ENCODE data around the gene PABPN1. TPM values are rescaled to one million over a fixed set of nuclear protein-coding genes. Genes with fewer than 3 reads are reported as not detected.

Gene PABPN1
- polyA plus RNA-seq, 12 donors = 92.5 to 1,853 (median 109) TPM

DNA sequence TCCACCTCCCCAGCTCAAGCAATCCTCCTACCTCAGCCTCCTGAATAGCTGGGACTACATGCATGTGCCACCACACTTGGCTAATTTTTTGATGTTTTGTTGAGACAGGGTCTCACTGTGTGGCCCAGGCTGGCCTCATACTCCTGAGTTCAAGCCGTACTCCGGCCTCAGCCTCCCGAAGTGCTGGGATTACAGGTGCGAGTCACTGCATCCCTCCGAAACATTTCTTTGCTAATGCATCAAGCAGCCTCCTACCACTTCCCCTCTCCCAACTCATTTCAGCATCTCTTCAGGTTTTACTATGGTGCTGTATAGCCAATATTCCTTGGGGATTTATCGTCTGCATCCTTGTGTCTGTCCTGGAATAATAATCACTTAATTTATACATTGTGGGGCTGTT is 33.7 kb downstream of the PABPN1 start:
- no peak for DNase-seq

- no peak for DNase-seq
Observed at GRCh38 chr14:23355871-23356435, 34.7 kb downstream of the PABPN1 start.

GRCh38 chr14:23356662-23357061 is 35.4 kb downstream of the PABPN1 start:
- no peak for DNase-seq

- no peak for DNase-seq
Observed at GRCh38 chr14:23357261-23357660, 36.0 kb downstream of the PABPN1 start.

DNA sequence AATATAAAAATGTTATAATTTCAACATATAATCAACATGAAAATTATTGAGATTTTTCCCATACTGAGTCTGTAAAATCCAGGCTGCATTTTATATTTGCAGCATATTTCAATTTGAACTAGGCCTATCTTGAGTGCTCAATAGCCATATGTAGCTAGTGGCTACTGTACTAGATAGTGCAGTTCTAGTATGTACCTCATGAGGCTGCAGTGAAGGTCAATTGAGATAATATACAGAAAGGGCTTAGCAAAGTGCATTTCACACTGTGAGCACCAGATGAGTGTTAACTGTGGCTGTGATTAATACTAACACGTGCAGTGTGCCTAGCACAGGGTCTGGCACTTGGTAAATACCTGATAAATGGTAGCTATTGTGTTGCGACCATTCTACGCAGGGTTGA is 36.8 kb downstream of the PABPN1 start:
- DNase-seq = no peak

DNA sequence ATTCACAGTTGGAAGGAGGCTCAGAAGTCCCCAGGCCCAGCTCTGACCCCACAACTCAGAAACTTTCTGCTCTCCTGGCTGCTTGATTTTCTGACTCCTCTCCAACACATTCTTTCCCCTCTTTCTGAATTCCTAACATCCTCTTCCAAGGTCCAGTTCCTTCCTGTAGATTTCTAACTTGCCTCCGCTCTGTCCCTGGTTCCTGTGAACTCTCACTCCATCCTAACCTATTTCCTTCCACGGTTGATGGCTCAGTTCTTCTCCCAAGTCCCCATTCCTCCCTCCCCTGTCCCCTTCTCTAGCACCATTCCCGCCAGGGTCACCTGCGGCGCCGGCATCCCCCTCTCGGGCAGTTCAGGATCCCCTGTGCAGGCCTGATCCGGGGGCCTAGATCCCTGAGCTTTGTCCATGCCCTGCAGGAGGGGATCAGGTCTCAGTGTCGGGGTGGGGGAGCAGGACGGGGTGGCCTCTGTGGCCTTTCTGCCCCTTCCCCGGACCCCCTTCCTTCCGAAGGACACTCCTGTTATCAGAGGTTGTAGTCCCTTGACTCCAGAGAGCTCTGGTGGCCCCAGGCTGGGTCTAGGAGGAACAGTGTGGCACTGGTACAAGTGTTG is 37.4 kb downstream of the PABPN1 start:
- DNase-seq = no peak

DNA sequence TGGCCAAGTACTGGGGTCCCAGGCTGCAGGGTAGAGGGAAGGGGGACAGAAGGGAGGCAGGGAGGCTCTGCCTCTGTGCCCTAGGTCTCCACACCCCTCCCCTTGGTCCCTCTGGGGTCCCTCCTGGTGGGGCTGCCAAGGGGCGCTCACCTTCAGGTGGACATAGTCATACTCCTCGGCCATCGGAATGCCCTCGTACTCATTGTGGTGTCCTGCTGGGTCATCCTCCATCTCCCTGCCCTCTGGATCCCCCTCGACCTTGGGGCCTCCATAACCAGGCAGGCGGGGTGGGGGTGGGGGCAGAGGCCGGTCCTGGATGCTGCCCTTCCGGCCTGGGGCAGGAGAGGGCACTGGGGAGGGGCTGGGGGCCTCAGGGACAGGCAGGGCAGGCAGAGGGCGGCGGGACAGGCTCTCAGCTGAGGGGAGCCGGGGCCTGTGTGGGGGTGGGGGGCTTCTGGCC is 37.9 kb downstream of the PABPN1 start:
- no peak for DNase-seq

- no peak for DNase-seq
Observed at GRCh38 chr14:23359722-23360447, 38.6 kb downstream of the PABPN1 start.

DNA sequence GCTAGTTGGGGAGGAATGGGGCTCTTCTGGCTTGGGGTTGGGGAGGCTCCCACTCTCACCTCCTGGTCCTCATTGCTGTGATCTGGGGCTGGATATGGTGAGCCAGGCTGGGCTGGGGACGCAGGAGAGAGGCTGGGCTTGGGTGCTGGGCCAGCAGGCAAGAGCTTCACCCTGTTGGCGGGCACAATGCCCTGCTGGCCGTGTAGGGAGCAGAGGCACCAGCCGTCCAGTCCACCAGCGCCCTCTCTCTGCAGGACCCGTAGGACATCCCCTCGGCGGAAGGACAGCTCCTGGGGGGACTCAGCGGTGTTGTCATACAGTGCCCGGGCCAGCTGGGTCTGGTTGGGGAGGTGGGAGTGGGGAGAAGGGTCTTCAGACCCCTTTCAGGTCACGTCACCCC is 39.2 kb downstream of the PABPN1 start:
- DNase-seq = no peak

GRCh38 chr14:23361320-23361719 is 40.1 kb downstream of the PABPN1 start:
- DNase-seq = no peak

DNA sequence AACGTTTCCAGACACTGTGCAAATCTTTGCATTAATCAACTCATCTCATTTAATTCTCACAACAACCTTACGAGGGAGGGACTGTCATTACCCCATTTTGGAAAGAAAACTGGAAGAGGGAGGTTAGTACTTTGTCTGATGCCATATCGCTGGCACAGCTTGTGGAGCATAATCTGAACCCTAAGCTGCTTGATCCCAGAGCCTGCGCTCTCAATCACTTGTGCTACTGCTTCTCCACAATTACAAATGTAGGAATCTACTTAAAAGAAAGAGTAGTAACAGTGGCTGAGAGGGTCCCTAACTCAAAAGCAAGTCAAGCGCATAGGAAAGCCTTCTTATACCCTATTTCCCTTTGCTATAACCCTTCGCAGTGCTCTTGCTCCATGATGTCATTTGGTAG is 40.5 kb downstream of the PABPN1 start:
- DNase-seq = no peak

GRCh38 chr14:23362200-23362599 is 40.9 kb downstream of the PABPN1 start:
- DNase-seq = no peak

DNA sequence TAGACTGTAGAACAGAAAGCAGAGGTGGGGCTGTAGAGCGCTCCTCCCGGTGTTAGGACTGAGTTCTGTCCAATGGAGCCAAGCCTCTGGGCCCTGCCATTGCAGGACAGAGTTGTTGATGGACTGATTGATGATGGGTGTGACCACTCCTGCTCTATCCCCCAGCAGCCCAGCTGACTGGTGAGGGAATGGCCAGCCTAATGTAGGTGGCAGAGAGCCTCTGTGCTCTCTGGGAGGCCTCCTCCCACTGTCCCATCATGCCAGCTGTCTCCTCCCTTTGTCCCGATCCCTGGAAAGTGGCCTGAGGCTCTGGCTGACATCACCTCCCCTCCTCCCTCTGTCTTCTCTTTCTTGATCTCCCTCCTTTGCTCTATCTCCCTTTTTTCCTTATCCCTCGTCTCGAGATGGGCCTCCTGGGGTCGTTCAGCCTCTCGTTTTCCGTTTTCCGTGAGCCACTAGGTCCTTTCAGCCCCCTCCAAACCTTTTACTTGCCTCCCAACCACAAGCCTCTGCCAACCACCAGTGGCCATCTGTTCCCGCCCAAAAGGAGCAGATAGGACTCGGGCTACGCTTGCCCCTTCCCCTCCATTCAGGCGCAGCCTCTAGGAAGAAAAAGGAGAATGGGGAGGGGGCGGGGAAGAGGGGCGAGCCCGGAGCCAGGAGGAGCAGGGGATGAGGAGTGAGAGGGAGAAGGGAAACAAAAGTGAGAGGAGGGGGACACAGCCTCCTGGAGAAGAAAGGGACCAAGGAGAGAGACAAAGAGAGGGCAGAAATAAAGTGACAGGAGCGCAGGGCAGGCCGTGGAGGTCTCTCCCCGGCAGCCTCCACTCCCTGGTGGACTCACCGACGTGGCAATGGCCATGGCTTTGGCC is 43.1 kb downstream of the PABPN1 start:
- peak; percentile 74 for DNase-seq

DNA sequence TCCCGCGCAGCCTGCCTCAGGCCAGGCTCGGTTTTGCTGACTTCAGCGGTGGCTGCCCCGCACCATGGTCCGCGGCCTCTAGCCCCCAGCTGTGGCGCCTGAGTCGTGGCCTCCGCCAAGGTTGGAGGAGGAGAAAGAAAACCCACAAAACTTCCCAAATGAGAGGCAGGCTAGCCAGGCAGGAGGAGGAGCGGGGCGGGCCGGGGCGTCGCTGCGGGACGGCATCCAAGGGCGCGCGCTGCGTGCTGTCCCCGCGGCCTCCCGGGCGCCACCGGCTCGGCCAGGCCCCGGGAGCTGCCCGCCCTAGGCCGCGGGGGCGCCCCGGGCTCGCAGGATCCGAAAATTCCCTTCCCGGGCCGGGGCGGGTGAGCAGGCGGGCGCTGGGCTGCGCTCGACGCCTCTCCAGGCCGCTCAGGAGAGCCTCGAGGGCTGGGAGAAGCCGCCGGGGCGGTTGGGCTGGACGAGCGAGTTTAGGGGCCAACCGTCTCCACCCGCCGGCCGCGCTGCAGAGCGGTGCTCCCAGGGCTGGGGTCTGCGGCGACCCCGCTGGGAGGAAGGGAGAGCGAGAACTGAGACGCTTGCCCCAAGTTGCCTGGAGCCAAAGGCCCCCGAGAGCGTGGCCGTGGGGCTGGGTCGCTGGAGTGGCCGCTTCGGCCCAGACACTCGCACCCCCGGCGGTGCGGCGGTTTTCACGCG is 43.9 kb downstream of the PABPN1 start, which contains the start of gene EFS:
Gene EFS (minus strand): TSS at position 137 of the 696 bp plus-strand sequence. CDS start 147 bp downstream, outside the sequence.
- peak; percentile 77 for DNase-seq

DNA sequence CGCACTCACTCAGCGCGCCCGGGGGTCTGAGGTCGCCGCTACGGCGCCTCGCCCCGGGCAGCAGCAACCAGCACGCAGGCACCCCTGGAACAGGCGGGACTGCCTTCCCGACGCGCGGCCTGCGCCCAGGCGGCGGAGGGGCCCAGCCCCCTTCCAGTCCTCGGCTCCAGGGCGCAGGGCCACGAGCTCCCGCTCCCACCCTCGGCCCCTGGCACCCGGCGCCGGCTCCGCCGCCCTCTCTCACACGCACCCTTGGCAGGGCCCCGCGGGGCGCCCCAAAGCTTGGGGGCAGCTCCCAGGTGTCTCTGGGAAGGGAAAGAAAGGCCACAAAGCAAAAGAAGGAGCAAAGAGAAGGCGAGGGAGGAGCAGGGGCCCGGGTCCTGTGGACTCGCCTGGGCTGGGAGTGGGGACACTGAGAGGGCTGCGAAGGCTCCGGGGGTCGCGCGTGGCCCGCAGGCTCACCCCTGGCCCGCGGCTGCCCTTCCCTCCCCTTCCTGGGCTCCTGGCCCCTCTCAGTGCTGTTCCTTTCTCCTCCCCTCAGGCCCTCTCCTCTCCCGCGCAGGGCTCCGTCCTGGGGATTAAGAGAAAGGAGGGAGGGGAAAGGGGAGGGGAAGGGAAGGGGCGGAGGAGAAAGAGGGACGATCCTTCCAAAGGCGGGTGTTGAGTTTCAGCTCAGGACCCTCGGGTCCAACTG is 44.6 kb downstream of the PABPN1 start:
- DNase-seq = peak; percentile 88

GRCh38 chr14:23366426-23366921 is 45.2 kb downstream of the PABPN1 start:
- peak; percentile 68 for DNase-seq

- DNase-seq = no peak
Observed at GRCh38 chr14:23370221-23370620, 49.0 kb downstream of the PABPN1 start.

DNA sequence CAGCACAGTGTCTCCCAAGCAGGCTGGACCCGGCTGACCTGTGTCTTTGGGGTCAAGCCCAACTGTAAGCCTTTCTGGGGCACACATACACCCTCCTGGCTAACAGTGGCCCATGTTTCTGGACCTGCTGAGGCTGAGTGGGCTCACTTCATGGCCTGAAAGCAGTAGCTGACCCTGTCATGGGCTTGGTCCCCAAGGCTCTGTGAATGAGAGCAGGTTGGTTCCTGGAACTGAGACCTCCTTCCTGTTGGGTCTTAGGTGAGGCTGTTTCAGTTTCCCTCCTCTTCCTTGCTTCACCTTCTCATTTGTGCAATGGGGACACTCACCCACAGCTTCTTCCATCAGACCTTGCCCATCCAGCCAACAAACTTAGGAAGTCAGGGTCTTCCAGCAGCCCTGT is 50.6 kb downstream of the PABPN1 start:
- no peak for DNase-seq

GRCh38 chr14:23372509-23372908 is 51.3 kb downstream of the PABPN1 start, which contains the start of gene IL25:
Gene IL25 (plus strand): TSS chr14:23372809.
- no peak for DNase-seq

DNA sequence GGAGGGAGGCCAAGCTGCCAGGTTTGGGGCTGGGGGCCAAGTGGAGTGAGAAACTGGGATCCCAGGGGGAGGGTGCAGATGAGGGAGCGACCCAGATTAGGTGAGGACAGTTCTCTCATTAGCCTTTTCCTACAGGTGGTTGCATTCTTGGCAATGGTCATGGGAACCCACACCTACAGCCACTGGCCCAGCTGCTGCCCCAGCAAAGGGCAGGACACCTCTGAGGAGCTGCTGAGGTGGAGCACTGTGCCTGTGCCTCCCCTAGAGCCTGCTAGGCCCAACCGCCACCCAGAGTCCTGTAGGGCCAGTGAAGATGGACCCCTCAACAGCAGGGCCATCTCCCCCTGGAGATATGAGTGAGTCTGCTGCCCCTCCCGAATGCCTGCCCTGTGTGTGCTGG is 51.8 kb downstream of the PABPN1 start:
- no peak for DNase-seq

All from muscle of arm (tissue), 12 donors.